Amygdala (tissue), 56 donors: Measurements from ENCODE around the gene DTX1.

Experiments
- DNase-seq, 56 donors: peaks; one replicate each; lab custom pipeline; 2025; lab: John Stamatoyannopoulos, UW

DTX1 gene

DNA sequence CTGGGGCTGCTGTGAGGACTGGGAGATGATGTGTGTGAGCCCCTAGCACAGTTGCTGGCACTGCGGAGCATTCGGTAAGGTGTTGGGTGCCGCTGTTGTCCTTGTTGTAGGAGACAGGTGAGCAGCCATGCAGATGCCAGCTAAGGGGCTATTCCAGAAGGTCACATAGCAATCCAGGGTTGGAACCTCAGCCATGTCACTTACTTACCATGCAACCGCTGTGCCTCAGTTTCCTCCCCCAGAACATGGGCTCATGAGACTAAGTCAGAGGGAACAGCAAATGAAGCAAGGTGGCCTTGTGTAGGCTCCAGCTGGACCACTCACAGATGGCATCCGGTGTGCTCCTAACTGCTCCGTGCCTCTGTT lies 13.2 kb downstream of the DTX1 start:
- DNase-seq, result no peak

GRCh38 chr12:113070117-113070906 lies 13.8 kb downstream of the DTX1 start:
- DNase-seq, result no peak

DNA sequence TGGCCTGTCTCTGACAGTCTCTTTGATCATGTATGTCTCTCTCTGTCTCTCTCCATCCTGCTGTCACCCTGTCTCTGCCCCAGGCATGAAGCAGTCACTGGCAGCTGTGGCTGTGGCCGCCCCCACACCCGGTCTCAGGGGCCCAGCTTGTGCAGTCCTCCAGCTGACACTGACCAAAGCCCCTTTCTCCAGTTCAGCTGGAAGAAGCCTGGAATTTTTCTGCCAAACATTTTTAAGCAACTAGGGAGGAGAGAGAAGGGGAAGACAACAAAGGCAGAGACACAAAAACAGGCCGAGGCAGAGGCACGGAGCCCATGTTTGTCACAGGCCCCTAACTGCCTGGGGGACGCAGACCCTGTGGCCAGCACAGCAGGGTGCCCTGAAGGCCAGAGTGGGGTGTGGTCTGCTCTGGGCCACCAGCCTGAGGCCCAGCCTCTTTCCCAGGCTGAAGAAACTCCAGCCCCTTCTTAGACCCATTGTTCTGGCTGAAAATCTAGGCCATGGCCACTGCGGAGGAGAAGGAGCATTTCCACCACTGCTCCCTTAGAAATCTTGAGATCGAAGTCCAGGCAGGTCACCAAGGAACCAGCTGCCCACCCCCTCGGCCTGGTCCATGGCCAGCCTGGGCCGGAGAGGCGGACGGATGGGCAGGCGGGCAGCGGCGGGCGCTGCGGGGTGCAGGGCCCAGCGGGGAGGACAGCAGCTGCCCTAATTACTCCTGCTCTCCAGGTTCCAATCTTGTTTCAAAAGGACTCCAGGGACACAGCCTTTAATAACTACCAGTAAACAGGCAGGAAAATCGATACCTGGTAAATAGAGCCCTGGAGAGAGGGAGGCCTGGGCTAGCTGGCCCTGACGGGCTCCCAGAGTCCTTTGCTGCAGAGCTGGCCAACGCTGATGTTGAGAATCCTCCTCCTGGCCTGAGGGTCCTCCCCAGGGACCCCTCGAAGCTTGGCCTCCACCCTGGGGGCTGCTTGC lies 14.9 kb downstream of the DTX1 start:
- peak in 42 of 56 donors; percentile 19 to 86 (median 55) for DNase-seq

DNA sequence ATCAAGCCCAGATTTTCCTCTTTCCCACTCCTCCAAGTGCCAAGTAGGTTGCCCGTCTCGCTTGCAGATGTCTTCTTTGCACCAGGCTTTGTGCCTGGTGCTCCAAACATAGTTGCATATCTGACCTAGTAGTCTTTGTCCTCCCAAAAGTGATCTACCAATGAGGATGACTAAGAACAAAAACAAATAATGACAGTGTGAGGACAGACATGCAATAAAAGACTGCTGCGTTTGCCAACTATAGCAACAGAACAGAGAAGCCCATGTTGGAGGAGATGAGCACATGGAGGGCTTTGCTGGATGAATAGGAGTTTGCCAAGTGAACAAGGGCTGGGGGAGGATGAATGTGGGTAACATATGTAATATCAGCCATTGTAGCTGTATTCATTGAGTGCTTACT lies 15.6 kb downstream of the DTX1 start:
- DNase-seq, result no peak

DNA sequence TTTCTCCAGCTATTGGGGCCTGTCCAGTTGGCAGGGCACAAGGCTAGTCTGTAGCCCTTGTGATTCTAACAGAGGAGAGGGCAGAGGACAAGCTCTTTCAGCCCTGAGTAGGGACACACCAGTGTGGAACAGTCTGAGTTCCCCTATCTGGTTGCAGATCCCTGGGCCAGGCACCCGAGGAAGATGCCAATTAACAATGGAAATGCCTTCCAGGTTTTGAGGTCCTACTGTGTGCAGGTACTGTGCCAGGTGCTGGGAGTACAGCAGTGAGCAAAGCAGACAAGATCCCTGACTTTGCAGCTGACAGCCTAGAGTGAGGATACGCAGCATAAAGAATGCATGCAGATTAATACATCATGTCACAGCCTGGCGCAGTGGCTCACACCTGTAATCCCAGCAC lies 17.1 kb downstream of the DTX1 start:
- DNase-seq, result no peak

DNA sequence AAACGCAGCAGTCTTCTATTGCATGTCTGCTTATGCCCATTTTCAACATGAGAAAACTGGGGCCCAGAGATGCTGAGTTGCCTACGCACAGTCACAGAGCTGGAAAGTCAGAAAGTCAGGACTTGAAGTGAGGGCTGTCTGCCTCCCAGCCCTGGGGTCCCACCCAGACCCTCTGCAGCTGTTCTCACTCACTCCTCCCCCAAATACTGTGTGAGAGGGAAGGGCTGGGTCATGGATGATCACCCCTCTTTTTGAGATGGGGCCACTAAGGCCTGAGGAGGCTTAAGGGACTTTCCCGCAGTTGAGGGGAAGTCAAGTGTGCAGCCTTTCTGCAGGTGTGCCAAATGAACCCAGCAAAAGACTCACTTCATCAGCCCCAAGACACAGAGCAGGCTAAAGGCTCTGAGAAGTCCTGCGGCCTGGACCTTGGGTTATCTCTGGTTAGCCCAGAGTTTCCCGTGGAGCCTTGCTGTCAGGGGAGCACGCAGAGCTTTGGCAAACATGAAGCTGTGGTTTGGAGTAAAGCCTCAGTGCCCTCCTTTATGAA lies 18.7 kb downstream of the DTX1 start:
- DNase-seq, result no peak

- no peak for DNase-seq
These were observed 20.7 kb downstream of the DTX1 start for GRCh38 chr12:113077057-113077858.

GRCh38 chr12:113077859-113078255 lies 21.3 kb downstream of the DTX1 start:
- DNase-seq, result no peak

DNA sequence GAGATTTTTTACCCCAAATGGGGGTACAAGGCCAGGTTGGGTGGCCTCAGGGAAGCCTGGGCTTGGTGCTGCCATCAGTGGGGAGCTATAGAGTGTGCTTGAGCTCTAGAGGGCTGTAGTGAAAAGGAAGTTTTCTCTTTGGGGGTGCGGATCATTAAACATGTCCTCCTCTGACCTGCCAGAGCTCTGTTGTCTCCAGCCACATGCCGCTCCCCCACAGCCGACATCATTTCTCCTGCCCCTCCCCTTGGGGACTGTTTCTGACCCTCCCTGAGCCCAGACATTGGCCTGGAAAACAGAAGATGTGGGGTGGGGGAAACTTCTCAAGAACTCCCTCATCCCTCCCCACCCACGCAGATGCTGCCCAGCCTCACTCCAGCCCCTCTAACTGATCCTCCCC lies 25.3 kb downstream of the DTX1 start:
- no peak for DNase-seq

GRCh38 chr12:113082486-113083148 lies 26.1 kb downstream of the DTX1 start:
- no peak for DNase-seq

- no peak for DNase-seq
These were observed 27.4 kb downstream of the DTX1 start for GRCh38 chr12:113083863-113084435.

DNA sequence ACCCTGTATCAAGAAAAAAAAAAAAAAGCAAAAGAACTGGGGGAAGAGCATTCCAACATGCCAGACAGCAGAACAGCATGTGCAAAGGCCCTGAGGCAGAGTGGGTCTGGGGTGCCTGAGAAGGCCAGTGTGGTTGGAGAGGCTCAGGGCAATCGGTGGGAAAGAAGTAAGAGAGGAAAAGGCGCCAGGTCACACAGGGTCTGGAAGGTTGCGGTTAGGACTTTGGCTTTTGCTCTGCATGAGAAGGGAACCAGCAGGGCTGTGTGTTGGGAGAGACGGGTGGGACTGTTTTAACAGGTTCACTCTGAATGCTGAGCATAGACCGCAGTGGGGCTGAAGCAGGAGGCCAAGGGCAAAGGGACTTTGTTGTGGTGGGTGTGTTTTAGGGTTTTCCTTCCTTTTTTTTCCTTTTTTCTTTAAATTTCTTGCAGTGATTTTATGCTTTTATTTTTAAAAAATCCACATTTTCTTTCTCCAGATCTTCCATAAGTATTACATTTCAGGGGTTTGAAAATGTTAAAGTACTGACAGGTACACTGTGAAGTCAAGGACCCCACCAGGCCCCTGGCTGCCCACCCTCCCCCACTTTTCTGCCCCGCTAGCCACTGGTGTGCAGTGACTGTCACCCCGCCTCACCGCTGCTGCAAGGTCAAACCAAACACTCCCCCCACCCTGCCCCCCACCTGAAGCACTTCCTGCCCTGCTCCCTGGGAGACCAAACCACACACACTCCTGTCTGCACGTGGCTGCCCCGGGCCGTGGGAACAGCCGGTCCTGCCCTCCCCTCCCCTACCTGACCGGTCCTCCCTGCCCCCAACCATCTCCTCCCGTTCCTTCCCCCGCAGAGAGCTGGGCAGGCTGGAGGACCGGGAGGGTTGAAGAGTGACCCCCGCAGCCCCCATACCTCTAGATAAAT lies 30.0 kb downstream of the DTX1 start:
- DNase-seq, result no peak

GRCh38 chr12:113087193-113087592 lies 30.7 kb downstream of the DTX1 start:
- no peak for DNase-seq

GRCh38 chr12:113088037-113088436 lies 31.5 kb downstream of the DTX1 start:
- no peak for DNase-seq

DNA sequence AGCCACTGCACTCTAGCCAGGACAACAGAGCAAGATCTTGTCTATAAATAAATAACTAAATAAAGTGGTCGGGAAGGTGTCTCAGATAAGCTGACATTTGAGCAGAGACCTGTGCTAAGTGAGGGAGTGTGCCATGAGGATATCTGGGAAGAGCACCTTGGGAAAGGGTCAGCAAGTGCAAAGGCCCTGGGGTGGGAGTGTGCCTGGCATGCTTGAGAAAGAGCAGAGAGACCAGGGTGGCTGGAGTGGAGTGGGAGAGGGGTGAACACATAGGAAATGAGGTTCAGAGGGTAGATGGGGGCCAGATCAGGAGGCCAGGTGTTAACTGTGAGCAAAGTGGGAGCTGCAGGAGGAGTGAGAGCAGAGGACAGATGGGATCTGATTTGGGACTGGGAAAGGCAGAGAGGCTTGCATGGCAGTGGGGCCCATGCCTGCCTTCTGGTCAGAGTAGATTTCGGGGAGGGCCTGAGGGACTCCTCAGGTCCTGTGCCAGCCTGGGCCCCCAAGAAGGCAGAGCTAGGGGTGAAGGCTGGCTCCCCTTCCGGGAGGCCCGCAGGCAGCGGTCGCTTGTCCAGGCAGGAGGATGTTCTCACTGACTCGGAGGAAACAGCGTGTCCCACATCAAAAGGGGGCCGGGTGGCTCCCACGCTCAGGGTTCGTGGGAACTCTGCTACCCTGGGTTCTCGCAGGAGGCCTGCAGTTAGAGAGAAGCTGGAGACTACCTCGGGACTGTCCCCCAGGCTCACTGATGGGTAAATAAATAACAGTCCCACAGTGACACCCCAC lies 32.6 kb downstream of the DTX1 start:
- DNase-seq, result no peak

DNA sequence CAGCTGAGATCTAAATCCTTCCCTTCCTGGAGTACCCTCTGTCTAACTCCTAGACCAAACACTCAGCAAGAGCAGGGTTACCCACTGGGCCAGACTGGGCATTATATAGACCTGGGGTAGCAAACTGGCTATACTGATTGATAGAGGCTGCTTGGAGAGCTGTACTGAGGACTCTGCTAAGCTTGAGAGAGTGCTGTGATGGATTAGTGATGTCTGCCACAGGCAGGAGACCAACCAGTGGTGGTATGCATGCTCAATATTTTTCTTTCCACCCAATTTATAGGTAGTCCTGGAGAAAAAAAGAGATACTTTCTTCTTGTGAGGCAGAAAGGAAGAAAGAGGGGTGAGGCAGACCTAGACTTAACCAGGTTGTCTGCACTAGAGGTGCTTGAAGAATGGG lies 33.3 kb downstream of the DTX1 start:
- DNase-seq, result no peak

DNA sequence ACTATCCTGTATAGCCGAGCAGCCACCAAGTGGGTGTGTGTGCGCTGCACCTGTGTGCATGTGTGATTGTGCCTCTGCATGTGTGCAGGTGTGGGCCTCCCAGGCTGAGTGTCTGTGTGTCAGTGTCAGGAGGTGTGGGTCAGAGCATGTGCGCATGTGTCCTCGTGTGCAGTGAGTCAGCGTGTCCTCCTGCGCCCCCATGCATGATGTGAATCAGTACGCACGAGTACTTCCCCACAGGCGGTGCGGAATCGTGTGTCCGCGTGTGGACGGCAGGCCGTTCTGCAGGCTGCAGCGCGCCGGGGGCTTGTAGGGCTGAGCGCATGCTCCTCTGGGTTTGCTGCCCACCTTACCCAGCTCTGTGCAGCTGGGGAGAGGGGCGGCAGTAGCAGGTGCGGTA lies 34.2 kb downstream of the DTX1 start:
- DNase-seq, result peak in 13 of 56 donors; percentile 5 to 33 (median 15)

GRCh38 chr12:113091506-113091905 lies 35.0 kb downstream of the DTX1 start:
- DNase-seq, result peak in 1 of 56 donors; percentile 24
